Lower leg skin (tissue), 4 donors: Measurements from ENCODE around the gene LCP1. TPM values are rescaled to one million over a fixed set of nuclear protein-coding genes. Genes with fewer than 3 reads are reported as not detected.

Experiments used
- DNase-seq, 2 donors: peaks; one replicate each; pipeline ENCODE4 v3.0.0-alpha.2; 2019; ENCODE audit warnings: low spot score in 2 of 2
- H3K4me3 ChIP-seq: fragments of 200-600 bp; sonication (generic); 2 replicates; pipeline ENCODE4 v1.5.1; 2017; ENCODE audit warnings: mild to moderate bottlenecking, low read depth; ENCODE audit not compliant: poor library complexity, severe bottlenecking
- CTCF ChIP-seq, 3 donors: fragments of 450-650 bp; IDR thresholded peaks; one replicate each; pipeline ENCODE4 v1.5.1; 2016; ENCODE audit warnings: antibody characterized with exemption in 3 of 3, mild to moderate bottlenecking in 3 of 3, moderate library complexity in 2 of 3
- POLR2A ChIP-seq, 2 donors: fragments of 450-650 bp; IDR thresholded peaks; one replicate each; pipeline ENCODE4 v1.6.1; 2016 to 2017; ENCODE audit warnings: antibody characterized with exemption in 2 of 2, mild to moderate bottlenecking in 1 of 2, moderate library complexity in 1 of 2
- WGBS, 2 donors: methylation state at CpG; one replicate each; pipeline ENCODE4 v1.1.5; 2018; 5-methylcytosine and 5-hydroxymethylcytosine counted together
- intact Hi-C: fragments of 100-400 bp; cut with DNase I; formaldehyde crosslinking; loops from one replicate; pipeline ENCODE4 v1.15.0; 2023; ENCODE audit warnings: low total_unique reads
- total RNA-seq, 4 donors: library from RNA; depleted of rRNA; stranded (reverse); fragments of >200 nt; gene quantifications; one replicate each; pipeline ENCODE4 v1.1.0, GENCODE V29; 2016

The LCP1 gene
- total RNA-seq, 4 donors from 2014 or later: 21.7 to 45.4 (median 39.0) TPM

GRCh38 chr13:46172531-46172991 lies 9.4 kb downstream of the LCP1 start:
- WGBS, 2 donors: 72 to 78% methylated on average over 6 of the region's 6 CpGs
- intact Hi-C loops: no loop called here
- no peak for DNase-seq
- TF ChIP-seq CTCF (IDR thresholded peaks at IDR 0.05): no peak
- no peak for TF ChIP-seq POLR2A (IDR thresholded peaks at IDR 0.05)
- no peak overlapping the region for H3K4me3 ChIP-seq

- intact Hi-C loops: no loop called here
- TF ChIP-seq POLR2A (IDR thresholded peaks at IDR 0.05) (no peak), CTCF (IDR thresholded peaks at IDR 0.05) (no peak)
- DNase-seq: no peak
- H3K4me3 ChIP-seq: no peak overlapping the region
- whole genome bisulfite sequencing, 2 donors: 91 to 96% methylated on average over 7 of the region's 7 CpGs
Measured at GRCh38 chr13:46171739-46172138, 10.2 kb downstream of the LCP1 start.

GRCh38 chr13:46171217-46171616 lies 10.8 kb downstream of the LCP1 start:
- no peak for TF ChIP-seq CTCF (IDR thresholded peaks at IDR 0.05)
- no peak for TF ChIP-seq POLR2A (IDR thresholded peaks at IDR 0.05)
- no peak overlapping the region for H3K4me3 ChIP-seq
- 63 to 68% methylated on average over 4 of the region's 4 CpGs for WGBS, 2 donors

GRCh38 chr13:46170687-46171086 lies 11.3 kb downstream of the LCP1 start:
- WGBS, 2 donors: 53 to 55% methylated on average over 3 of the region's 3 CpGs
- intact Hi-C loops: no loop called here
- no peak for DNase-seq
- no peak overlapping the region for H3K4me3 ChIP-seq
- TF ChIP-seq CTCF (IDR thresholded peaks at IDR 0.05): no peak
- TF ChIP-seq POLR2A (IDR thresholded peaks at IDR 0.05): no peak

More at GRCh38 chr13:46171217-46171616, 10.8 kb downstream of the LCP1 start:
- intact Hi-C loops: no loop called here
- no peak for DNase-seq

GRCh38 chr13:46170268-46170667 lies 11.7 kb downstream of the LCP1 start:
- intact Hi-C loops: no loop called here
- WGBS, 2 donors: 47 to 60% methylated on average over 7 of the region's 7 CpGs
- TF ChIP-seq CTCF (IDR thresholded peaks at IDR 0.05) (no peak), POLR2A (IDR thresholded peaks at IDR 0.05) (no peak)
- no peak for DNase-seq
- no peak overlapping the region for H3K4me3 ChIP-seq

- intact Hi-C loops: no loop called here
- no peak overlapping the region for H3K4me3 ChIP-seq
- no peak for DNase-seq
- WGBS, 2 donors: 90 to 97% methylated on average over 2 of the region's 2 CpGs
- no peak for TF ChIP-seq CTCF (IDR thresholded peaks at IDR 0.05)
Measured at GRCh38 chr13:46169758-46170157, 12.2 kb downstream of the LCP1 start.
